Measurements from ENCODE around the gene ALAS1.

The ALAS1 gene

GRCh38 chr3:52236424-52236886 lies 38.5 kb downstream of the ALAS1 start:
- no peak for TF ChIP-seq CTCF (IDR thresholded peaks at IDR 0.05; ENCODE audit: low read length, missing control alignments)
- DNase-seq (ENCODE audit: low read depth) = no peak
- no peak overlapping the region for H3K4me3 ChIP-seq (replicated peaks; ENCODE audit: low read depth, low read length)

DNA sequence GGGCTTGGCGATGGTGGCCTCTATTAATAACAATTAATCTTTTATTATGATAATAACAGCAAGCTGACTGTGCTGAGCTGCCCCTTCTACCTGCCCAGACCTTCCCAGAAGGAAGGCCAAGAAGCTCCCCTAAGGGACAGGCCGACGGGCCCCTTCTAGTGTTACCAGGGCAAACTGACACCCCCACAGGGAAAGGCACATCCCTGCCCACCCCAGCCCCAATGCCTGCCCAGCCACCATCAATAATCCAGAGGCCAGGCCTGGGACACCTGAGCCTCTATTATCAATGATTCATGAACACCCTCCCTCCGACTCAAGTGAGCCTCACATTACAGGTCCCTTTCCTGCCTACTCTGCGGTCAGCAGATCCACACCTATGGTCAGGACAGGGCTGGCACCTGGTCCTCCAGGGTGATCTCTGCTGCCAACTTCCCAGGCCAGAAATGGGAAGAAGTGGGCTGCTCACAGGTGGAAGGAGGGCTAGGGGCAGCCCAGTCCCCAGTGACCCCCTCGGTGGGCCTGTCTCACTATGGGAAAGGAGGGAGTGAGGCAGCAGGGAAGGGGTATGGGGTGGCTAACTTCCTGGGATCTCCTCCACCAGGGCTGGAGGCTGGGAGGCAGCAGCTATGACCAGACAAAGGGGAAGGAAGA lies 39.2 kb downstream of the ALAS1 start:
- TF ChIP-seq CTCF (IDR thresholded peaks at IDR 0.05; ENCODE audit: low read length, missing control alignments) = no peak
- no peak for DNase-seq (ENCODE audit: low read depth)
- H3K4me3 ChIP-seq (replicated peaks; ENCODE audit: low read depth, low read length) = peak overlapping the region; percentile 87

DNA sequence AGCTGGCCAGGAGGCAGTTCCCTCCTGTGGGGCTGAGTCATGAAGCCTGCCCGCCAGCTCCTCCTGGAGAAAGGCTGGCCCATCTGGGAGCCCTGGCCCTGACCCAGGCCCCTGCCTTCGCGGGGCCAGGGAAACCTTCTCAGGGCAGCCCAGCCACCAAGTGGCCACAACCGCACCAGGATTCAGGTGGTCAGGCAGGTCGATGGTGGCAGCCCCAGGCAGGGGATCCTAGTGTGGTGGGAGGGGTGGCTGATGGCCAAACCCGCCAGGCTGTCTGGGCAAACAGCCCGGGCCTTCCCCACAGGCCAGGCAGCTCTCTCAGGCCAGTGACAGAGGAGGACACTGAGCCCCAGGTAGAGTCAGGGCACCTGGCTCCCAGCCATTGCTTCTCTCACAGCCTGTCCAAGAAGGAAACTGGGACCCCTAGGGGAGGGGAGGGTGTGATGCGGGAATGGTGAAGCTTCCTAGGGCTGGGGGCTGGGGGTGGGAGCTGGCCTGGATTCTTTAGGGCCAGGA lies 39.8 kb downstream of the ALAS1 start:
- no peak for TF ChIP-seq CTCF (IDR thresholded peaks at IDR 0.05; ENCODE audit: low read length, missing control alignments)
- DNase-seq (ENCODE audit: low read depth) = peak; percentile 82
- peak overlapping the region; percentile 87 for H3K4me3 ChIP-seq (replicated peaks; ENCODE audit: low read depth, low read length)

DNA sequence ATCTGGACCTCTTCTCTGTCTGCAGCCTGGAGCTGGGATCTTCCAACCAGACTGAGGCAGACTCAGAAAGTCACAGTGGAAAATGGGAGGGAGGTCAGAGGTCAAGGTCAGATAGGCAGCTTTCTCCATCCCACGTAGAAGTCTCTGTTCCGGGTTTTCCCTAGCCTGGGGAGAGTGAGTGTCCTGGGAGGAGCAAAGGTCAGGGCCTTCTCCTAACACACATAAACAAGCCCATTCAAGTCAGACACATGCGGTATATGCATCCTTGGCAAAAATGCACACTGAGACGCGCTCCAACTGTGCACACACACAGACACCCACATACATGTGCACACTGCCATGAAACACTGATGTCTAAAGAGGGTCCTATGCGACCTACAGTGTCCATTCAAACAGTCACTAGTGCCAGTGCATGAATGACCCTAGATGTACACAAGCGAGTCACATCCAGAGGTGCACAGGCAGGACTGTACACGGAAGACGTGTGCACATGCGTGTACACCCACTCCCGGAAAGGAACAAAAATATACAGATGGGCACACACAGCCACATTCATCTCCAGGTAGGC lies 40.3 kb downstream of the ALAS1 start:
- peak overlapping the region; percentile 87 for H3K4me3 ChIP-seq (replicated peaks; ENCODE audit: low read depth, low read length)
- TF ChIP-seq CTCF (IDR thresholded peaks at IDR 0.05; ENCODE audit: low read length, missing control alignments) = no peak
- no peak for DNase-seq (ENCODE audit: low read depth)

GRCh38 chr3:52238761-52239701 lies 41.1 kb downstream of the ALAS1 start, which contains the start of gene TWF2:
Gene TWF2, minus strand, starts transcription at chr3:52239158. Its CDS starts 142 bp downstream, at chr3:52239016.
- DNase-seq (ENCODE audit: low read depth) = peak; percentile 77
- H3K4me3 ChIP-seq (replicated peaks; ENCODE audit: low read depth, low read length) = peak within 1 kb of the TSS; percentile 87
- TF ChIP-seq CTCF (IDR thresholded peaks at IDR 0.05; ENCODE audit: low read length, missing control alignments) = peak; percentile 38

GRCh38 chr3:52240059-52240885 lies 42.3 kb downstream of the ALAS1 start:
- peak overlapping the region; percentile 87 for H3K4me3 ChIP-seq (replicated peaks; ENCODE audit: low read depth, low read length)
- peak; percentile 19 for TF ChIP-seq CTCF (IDR thresholded peaks at IDR 0.05; ENCODE audit: low read length, missing control alignments)
- peak; percentile 93 for DNase-seq (ENCODE audit: low read depth)
